GM10248 (cell line): Measurements from ENCODE around the gene MAP1B.

Experiments
- CTCF ChIA-PET: fragments of 300-600 bp; sonication (Branson Sonifier 250); formaldehyde crosslinking; extraction: SDS; loops from one replicate; lab custom pipeline; 2021; ENCODE audit warnings: antibody characterized with exemption; lab: Yijun Ruan, JAX
- POLR2A ChIA-PET: fragments of 350-650 bp; sonication (Branson Sonifier 250); formaldehyde crosslinking; extraction: SDS; loops from one replicate; lab custom pipeline; 2020; ENCODE audit warnings: antibody characterized with exemption; lab: Yijun Ruan, JAX
- DNase-seq: peaks from one replicate; pipeline ENCODE4 v3.0.0; 2012; ENCODE audit errors: extremely low spot score
- CTCF ChIP-seq: IDR thresholded peaks from 2 replicates; pipeline ENCODE4 v1.5.1; 2012; ENCODE audit warnings: mild to moderate bottlenecking, low read depth; ENCODE audit errors: extremely low read depth, missing control alignments, control extremely low read depth

MAP1B gene

DNA sequence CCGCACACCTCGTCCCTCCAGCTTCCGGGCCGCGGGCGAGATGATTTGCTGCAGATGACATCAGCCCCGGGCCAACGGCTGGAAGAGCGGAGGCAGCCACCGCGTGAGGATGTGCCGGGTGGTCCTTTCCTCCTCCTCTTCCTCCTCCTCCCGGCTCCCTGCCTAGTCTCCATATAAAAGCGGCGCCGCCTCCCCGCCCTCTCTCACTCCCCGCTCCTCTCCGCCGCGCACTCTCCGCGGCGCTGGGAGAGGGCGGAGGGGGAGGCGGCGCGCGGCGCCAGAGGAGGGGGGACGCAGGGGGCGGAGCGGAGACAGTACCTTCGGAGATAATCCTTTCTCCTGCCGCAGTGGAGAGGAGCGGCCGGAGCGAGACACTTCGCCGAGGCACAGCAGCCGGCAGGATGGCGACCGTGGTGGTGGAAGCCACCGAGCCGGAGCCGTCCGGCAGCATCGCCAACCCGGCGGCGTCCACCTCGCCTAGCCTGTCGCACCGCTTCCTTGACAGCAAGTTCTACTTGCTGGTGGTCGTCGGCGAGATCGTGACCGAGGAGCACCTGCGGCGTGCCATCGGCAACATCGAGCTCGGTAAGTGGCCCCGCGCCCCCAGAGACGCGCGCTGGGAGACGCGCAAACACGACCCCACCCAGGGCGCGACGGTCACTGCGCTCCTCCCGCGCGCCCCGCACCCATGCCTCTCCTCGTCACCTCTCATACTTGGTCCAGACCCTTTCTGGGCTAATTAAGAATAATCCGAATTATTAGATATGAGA lies at the start of gene MAP1B:
MAP1B (plus strand) TSS at position 345 of the 770 bp plus-strand sequence; CDS start at position 402, 57 bp downstream.
- no peak for TF ChIP-seq CTCF
- peak; percentile 40 for DNase-seq
- CTCF ChIA-PET: no interaction called here
- POLR2A ChIA-PET: no interaction called here

DNA sequence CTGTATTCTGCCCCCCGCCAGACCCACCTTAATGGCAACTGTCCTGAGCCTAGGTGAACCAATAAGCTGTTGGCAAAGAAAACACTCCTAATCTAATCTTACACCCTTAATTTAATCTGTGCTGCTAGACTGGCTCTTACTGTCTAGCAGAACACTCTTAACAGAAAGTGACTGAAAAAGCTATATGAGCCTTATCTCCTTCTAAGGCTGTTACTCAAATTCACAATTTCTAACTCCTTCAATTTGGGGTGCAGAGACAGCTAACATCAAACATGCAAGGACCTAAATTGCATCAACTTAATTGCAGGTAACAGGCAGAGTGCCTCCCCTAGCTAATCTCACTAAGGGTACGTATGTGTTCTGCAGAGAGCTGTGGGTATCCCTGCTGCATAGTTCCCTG lies 49.5 kb upstream of the MAP1B start:
- ChIA-PET POLR2A (no interaction called here), CTCF (interaction anchor here (1.1 kb wide), 2 partner anchors 26 to 50 kb away, joined by 3 read pairs; no protein-coding TSS in a partner anchor)
- no peak for TF ChIP-seq CTCF
- no peak for DNase-seq

GRCh38 chr5:72063219-72063819 lies 44.0 kb upstream of the MAP1B start:
- no peak for TF ChIP-seq CTCF
- CTCF ChIA-PET: no interaction called here
- POLR2A ChIA-PET: no interaction called here
- DNase-seq: no peak

- no peak for TF ChIP-seq CTCF
- POLR2A ChIA-PET: no interaction called here
- no peak for DNase-seq
- CTCF ChIA-PET: no interaction called here
Observed at GRCh38 chr5:72064801-72065570, 42.3 kb upstream of the MAP1B start.

GRCh38 chr5:72065751-72066255 lies 41.5 kb upstream of the MAP1B start:
- ChIA-PET POLR2A (no interaction called here), CTCF (no interaction called here)
- DNase-seq: no peak
- TF ChIP-seq CTCF: no peak

GRCh38 chr5:72066705-72067107 lies 40.6 kb upstream of the MAP1B start:
- DNase-seq: no peak
- ChIA-PET POLR2A (no interaction called here), CTCF (interaction anchor here (1.2 kb wide), 1 partner anchor 17 kb away, joined by 3 read pairs; no protein-coding TSS in a partner anchor)
- TF ChIP-seq CTCF: no peak
